ENCODE data around the gene TSC22D3. TPM values are rescaled to one million over a fixed set of nuclear protein-coding genes. Genes with fewer than 3 reads are reported as not detected.
A peak's percentile ranks its signal among the peaks of the same experiment; 100 is the strongest.
"Not testable (repeated sequence)": the region's sequence is repeated elsewhere in the genome, so short reads cannot be mapped to it uniquely, and the experiment has no call there.

The TSC22D3 gene
- total RNA-seq, 4 donors from 2014 or later: 1,744 to 2,802 (median 2,261) TPM

DNA sequence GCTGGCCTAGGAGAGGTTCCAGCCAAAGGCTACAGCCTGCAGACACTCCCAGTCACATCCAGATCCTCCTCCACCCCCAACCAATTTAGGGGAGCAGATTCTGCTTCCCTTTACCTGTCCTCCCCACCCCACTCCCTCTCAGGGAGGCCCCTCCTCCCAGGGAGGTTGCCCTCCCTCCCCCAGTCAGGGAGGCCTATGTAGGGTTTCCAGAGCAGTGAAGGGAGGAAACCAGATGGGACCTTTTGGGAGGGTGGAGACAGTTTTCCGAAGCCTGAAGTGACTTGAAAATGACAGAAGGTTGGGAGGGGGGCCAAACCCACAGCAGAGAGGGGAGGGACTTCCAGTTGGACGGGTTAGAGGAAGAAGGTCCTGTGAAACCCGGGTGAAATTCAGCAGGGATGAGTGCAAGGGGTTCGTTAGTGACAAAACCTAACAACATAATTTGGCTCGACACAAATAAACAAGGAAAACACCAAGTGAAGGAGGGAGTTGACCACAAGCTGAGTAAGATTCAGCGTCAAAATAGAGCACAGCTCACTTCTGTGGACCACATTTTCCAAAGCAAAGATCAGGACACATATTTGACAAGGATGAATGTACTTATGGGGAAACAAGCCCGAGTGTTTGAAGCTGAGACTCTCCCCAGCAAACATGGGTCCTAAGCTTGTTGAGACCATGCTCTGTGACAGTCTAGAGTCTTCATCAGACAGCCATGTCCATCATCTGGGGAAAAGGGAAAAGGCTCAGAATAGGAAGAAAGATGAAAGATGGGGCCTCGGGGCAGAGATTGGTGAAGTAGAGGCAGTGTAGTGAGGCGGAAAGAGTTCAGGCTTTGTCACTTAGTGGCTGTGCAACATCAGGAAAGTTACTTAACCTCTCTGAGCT is 100.9 kb downstream of the TSC22D3 start:
- Histone ChIP-seq H3K9me3 (no peaks in the 10 kb centered on the region), H3K27ac (peak overlapping the region; percentile 94 to 99 (median 96)), H3K36me3 (no peaks in the 10 kb centered on the region), H3K4me3 (peak overlapping the region; percentile 49 to 67 (median 52)), H3K4me1 (peaks cover 0 to 43% (median 22%) of the 10 kb centered on the region in 4 donors), H3K27me3 (peaks cover 0 to 4% of the 10 kb centered on the region in 2 donors)
- WGBS, 2 donors: 31 to 51% methylated on average over 9 of the region's 9 CpGs
- TF ChIP-seq, protein P1, sequence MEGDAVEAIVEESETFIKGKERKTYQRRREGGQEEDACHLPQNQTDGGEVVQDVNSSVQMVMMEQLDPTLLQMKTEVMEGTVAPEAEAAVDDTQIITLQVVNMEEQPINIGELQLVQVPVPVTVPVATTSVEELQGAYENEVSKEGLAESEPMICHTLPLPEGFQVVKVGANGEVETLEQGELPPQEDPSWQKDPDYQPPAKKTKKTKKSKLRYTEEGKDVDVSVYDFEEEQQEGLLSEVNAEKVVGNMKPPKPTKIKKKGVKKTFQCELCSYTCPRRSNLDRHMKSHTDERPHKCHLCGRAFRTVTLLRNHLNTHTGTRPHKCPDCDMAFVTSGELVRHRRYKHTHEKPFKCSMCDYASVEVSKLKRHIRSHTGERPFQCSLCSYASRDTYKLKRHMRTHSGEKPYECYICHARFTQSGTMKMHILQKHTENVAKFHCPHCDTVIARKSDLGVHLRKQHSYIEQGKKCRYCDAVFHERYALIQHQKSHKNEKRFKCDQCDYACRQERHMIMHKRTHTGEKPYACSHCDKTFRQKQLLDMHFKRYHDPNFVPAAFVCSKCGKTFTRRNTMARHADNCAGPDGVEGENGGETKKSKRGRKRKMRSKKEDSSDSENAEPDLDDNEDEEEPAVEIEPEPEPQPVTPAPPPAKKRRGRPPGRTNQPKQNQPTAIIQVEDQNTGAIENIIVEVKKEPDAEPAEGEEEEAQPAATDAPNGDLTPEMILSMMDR (IDR thresholded peaks at IDR 0.05): no peak
- TF ChIP-seq EP300 (IDR thresholded peaks at IDR 0.05) (peak in 1 of 2 donors; percentile 65), POLR2A (IDR thresholded peaks at IDR 0.05) (peak; percentile 19 to 49)
- DNase-seq (ENCODE audit: low spot score in 2 of 2): peak; percentile 69 to 81

DNA sequence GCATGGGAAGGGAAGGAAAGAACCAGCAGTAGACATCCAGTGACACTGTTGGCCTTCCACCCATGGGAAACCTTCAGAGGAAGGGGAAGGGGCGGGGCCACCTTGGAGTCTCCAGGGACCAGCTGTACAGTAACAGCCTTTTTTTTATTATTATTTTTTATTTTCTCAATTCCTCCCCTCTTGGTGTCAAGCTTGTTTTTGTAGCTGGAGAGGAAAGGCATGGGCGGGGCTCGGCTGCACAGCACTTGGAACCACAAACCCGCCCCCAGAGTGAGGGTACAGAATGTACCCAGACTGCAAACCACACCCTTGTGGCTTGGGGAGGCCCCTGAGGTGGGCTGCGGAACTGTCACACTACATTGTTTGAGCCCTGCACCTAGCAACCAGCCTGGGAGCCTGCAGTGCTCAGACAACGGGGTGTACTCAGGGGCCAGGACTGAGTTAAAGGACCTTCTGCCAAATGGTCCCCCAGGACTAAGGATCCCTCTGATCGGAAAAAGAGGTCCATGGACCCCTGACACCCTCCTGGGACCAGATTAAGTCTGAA is 101.6 kb downstream of the TSC22D3 start:
- TF ChIP-seq, protein P1 (IDR thresholded peaks at IDR 0.05): peak in 2 of 5 experiments; percentile 36 to 59
- TF ChIP-seq POLR2A (IDR thresholded peaks at IDR 0.05): peak in 1 of 2 donors; percentile 7
- peak; percentile 87 to 88 for TF ChIP-seq EP300 (IDR thresholded peaks at IDR 0.05)
- Histone ChIP-seq H3K27ac (peak overlapping the region; percentile 94 to 99 (median 96)), H3K36me3 (no peaks in the 10 kb centered on the region), H3K9me3 (no peaks in the 10 kb centered on the region), H3K27me3 (peaks cover 0 to 4% of the 10 kb centered on the region in 2 donors), H3K4me3 (peak overlapping the region in 3 of 4 donors; percentile 17 to 67 (median 49)), H3K4me1 (peaks cover 0 to 36% (median 18%) of the 10 kb centered on the region in 4 donors)
- peak; percentile 75 to 86 for DNase-seq (ENCODE audit: low spot score in 2 of 2)
- 22 to 37% methylated on average over 5 to 7 of the region's 7 CpGs for WGBS, 2 donors

DNA sequence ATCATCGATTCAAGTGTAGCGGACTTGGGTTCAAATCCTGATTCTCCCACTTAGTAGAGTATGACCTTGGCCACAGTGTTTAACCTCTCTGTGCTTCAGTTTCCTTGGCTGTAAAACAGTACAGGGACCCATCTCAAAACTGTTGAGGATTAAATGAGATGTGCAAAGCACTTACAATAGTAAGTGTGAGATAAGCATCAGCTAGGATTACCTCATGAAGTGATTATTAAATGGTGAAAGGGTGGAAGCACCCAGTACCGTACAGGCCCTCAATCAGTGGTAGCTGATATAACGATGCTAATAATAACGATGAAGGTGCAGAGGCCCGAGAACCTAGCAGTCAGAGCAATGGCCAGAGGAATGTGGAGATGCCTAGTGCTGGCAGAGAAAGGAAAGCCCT is 102.2 kb downstream of the TSC22D3 start:
- H3K27ac ChIP-seq: peak overlapping the region; percentile 94 to 99 (median 96)
- H3K4me1 ChIP-seq: peaks cover 0 to 30% (median 15%) of the 10 kb centered on the region in 4 donors
- H3K27me3 ChIP-seq: peaks cover 0 to 4% of the 10 kb centered on the region in 2 donors
- WGBS, 2 donors: 73 to 79% methylated on average over 6 of the region's 6 CpGs
- H3K9me3 ChIP-seq: no peaks in the 10 kb centered on the region
- H3K36me3 ChIP-seq: no peaks in the 10 kb centered on the region
- TF ChIP-seq POLR2A (IDR thresholded peaks at IDR 0.05) (no peak), EP300 (IDR thresholded peaks at IDR 0.05) (no peak)
- TF ChIP-seq, protein P1 (IDR thresholded peaks at IDR 0.05): no peak
- no peak for DNase-seq (ENCODE audit: low spot score in 2 of 2)
- H3K4me3 ChIP-seq: peak overlapping the region in 2 of 4 donors; percentile 3 to 7

DNA sequence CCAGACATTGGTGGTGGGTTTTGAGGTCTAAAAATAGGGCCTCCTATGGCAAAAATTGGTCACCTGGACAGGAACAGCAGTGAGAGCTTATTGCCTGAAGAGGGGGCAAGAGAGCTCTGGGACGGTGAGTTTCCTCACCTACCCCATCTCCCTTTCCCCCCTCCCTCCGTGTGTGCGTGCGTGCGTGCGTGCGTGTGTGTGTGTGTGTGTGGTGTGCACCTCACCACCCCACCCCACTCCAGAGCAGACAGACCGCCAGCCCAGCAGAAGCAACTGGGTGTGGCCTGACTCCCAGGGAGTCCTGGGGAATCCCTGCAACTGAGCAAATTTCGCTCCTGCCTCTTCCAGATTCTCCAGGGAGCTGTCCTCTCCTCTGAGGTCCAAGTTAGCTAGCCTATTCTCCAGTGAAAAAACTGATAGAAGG is 102.6 kb downstream of the TSC22D3 start:
- H3K9me3 ChIP-seq: no peaks in the 10 kb centered on the region
- no peak overlapping the region for H3K4me3 ChIP-seq
- DNase-seq (ENCODE audit: low spot score in 2 of 2): peak; percentile 65 to 67
- H3K4me1 ChIP-seq: peaks cover 0 to 26% (median 12%) of the 10 kb centered on the region in 4 donors
- WGBS, 2 donors: 0 to 22% methylated on average over 2 to 8 of the region's 9 CpGs
- peaks cover 0 to 8% of the 10 kb centered on the region in 2 donors for H3K27me3 ChIP-seq
- peak in 1 of 2 donors; percentile 65 for TF ChIP-seq EP300 (IDR thresholded peaks at IDR 0.05)
- TF ChIP-seq POLR2A (IDR thresholded peaks at IDR 0.05): peak; percentile 10 to 24
- TF ChIP-seq, protein P1 (IDR thresholded peaks at IDR 0.05): peak; percentile 41 to 80 (median 69)
- H3K27ac ChIP-seq: peak overlapping the region; percentile 94 to 99 (median 96)
- H3K36me3 ChIP-seq: no peaks in the 10 kb centered on the region

DNA sequence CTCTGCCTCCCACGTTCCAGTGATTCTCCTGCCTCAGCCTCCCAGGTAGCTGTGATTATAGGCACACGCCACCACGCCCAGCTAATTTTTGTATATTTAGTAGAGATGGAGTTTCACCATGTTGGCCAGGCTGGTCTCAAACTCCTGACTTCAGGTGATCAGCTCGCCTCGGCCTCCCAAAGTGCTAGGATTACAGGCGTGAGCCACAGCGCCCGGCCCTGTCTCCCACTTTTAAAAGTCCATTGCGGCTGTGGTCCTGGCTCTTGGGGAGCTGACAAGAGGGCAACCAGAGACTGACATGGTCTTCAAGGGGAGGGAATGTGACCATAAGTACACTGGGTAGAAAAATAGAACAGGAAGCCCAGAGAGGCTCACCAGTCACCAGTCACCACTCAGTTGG is 104.3 kb downstream of the TSC22D3 start:
- 92 to 93% methylated on average over 5 to 9 of the region's 9 CpGs for WGBS, 2 donors
- H3K4me1 ChIP-seq: peaks cover 0 to 18% (median 6%) of the 10 kb centered on the region in 4 donors
- H3K27me3 ChIP-seq; H3K9me3 ChIP-seq; DNase-seq (ENCODE audit: low spot score in 2 of 2); H3K36me3 ChIP-seq; H3K4me3 ChIP-seq: not testable (repeated sequence)
- H3K27ac ChIP-seq: peak overlapping the region in 1 of 4 donors; percentile 37

Measured in tibial nerve (tissue), 4 donors.